Lower leg skin (tissue), 3 donors: ENCODE data around the gene TIMP1.

Source experiments
- CTCF ChIP-seq, 3 donors: fragments of 450-650 bp; IDR thresholded peaks; one replicate each; pipeline ENCODE4 v1.5.1; 2016; ENCODE audit warnings: antibody characterized with exemption in 3 of 3, mild to moderate bottlenecking in 3 of 3, moderate library complexity in 2 of 3
- POLR2A ChIP-seq, 2 donors: fragments of 450-650 bp; IDR thresholded peaks; one replicate each; pipeline ENCODE4 v1.6.1; 2016 to 2017; ENCODE audit warnings: antibody characterized with exemption in 2 of 2, mild to moderate bottlenecking in 1 of 2, moderate library complexity in 1 of 2

GRCh38 chrX:47587906-47588735, 5.9 kb downstream of the TIMP1 start:
- TF ChIP-seq CTCF (IDR thresholded peaks at IDR 0.05) (no peak), POLR2A (IDR thresholded peaks at IDR 0.05) (no peak)
